AG20443 (cell line): ENCODE measurements around the gene PCBD2.
A peak's percentile ranks its signal among the peaks of the same experiment; 100 is the strongest.
"Not testable (repeated sequence)": the region's sequence is repeated elsewhere in the genome, so short reads cannot be mapped to it uniquely, and the experiment has no call there.

Source experiments
- DNase-seq: peaks from one replicate; pipeline ENCODE4 v3.0.0; 2012; ENCODE audit warnings: low spot score, mixed read lengths

Gene PCBD2

DNA sequence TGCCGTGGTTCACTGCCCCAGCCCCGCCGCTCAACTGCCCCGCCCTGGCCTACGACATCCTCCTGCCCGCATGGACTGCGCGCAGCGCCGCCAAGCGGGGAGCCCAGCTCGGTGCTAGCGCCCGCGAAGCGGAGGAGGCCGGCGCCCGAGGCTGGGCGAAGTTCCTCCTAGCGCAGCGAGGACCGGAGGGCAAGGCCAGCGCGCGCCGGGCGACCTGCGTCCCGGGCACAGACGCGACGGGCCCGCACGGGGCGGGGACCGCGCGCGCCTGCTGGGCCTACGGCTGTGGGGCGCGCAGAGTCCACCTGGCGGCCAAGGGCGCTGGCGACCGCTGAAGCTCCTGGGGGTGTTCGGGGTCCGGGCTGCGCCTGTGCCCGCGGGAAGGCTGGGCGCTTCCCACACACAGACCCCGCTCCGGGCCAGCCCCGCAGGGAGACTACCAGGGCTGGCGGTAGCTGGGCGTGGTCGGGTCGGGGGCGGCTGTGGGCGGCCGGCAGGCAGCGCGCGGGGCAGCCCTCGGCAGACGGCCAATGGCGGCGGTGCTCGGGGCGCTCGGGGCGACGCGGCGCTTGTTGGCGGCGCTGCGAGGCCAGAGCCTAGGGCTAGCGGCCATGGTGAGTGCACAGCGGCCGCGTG is at the start of gene PCBD2:
PCBD2 (plus strand) TSS at position 522 of the 636 bp plus-strand sequence; CDS start at position 531, 9 bp downstream.
- peak; percentile 97 for DNase-seq

- DNase-seq = not testable (repeated sequence)
These were observed 48.5 kb upstream of the PCBD2 start for GRCh38 chr5:134856465-134856864.

- no peak for DNase-seq
These were observed 47.5 kb upstream of the PCBD2 start for GRCh38 chr5:134857401-134857800.

GRCh38 chr5:134864707-134865106 is 40.2 kb upstream of the PCBD2 start:
- DNase-seq = no peak

GRCh38 chr5:134873494-134873893 is 31.4 kb upstream of the PCBD2 start:
- DNase-seq = no peak

DNA sequence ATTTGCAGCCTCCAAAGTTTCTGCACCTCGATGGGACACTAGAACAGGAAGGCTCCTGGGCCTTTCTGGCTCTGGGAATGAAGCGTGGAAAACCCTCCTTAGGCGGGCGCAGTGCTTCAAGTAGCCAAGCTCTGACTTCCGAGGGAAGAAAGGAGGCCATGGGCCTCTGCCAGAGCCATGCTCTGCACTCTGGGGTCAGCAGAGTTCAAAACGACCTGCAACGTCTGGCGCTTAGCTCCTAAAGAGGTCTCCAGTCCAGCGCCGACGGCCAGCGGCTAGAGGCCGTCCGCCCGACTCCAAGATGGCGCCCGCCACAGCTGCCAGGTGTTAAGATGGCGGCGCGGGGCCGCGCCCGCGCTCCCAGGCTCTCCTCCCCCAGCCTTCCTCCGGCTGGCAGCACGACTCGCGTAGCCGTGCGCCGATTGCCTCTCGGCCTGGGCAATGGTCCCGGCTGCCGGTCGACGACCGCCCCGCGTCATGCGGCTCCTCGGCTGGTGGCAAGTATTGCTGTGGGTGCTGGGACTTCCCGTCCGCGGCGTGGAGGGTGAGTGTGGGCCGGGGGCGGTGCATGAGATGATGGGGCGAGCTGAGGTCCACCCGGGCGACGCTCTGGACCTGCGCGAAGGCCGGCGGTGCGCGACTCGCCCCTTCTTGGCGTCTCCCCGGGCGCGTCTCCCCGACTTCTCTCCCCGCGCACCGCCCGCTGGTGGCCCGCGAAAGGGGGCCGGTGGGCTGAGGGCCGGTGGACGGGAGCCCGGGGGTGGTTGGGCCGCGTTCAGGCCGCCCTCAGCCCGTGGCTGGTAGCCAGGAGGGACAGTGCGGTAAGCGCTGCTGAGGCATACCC is 30.7 kb upstream of the PCBD2 start, which contains the start of gene TXNDC15:
TXNDC15 (plus strand) TSS at position 385 of the 844 bp plus-strand sequence; CDS start at position 442, 57 bp downstream.
- DNase-seq = peak; percentile 95

DNA sequence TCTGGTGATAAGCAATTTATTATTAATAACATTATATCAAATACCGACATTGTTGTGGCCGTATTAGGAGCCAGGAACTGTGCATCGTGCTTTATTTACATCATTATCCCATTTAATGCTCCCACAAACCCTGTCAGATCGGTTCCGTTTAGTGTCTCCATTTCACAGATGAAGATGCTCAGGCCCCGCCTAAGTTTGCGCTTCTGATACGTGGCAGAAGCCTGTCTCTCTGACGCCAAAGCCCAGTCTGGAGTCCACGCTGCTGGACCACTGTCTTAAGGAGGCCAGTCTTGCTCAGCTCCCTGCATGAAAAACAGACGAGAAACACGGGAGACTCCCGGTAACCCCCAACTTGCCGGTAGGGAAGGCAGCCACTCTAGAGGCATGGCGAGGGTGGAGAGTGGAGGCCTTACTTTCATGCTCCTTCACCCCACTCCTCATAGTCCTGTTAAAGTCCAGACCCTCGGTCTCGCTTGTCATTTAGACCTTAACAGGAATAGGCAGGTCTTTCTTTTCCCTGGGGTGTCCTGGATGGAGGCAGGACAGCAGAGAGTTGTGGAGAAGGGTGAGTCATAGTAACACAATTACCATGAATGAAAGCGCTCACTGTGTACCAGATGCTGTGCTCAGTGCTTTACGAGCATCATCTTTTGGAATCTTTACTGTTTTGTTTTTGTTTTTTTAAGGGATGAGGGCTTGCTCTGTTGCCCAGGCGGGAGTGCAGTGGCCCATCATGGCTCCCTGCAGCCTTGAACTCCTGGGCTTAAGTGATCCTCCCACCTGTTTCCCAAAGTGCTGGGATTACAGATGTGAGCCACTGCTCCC is 29.9 kb upstream of the PCBD2 start:
- DNase-seq = peak; percentile 82

- DNase-seq = no peak
These were observed 27.8 kb upstream of the PCBD2 start for GRCh38 chr5:134877159-134877558.

GRCh38 chr5:134878403-134878802 is 26.5 kb upstream of the PCBD2 start:
- no peak for DNase-seq

DNA sequence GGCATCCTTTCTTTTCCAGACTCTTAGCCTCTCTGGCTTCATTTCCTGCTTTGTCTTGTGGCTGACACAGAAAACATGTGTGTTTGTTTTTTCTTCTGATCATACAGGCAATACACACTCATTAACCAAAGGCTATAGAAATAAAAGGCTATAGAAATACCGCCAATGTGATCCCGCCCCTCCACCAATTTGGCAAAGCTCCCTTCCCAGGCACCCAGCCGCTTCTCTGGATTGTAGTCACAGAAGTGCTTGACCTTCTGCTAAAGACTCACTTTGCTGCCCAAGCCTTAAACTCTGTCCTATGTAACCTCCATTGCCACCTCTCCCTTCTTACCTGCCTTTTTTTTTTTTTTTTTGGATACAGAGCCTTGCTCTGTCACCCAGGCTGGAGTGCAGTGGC is 25.5 kb upstream of the PCBD2 start:
- DNase-seq = no peak

DNA sequence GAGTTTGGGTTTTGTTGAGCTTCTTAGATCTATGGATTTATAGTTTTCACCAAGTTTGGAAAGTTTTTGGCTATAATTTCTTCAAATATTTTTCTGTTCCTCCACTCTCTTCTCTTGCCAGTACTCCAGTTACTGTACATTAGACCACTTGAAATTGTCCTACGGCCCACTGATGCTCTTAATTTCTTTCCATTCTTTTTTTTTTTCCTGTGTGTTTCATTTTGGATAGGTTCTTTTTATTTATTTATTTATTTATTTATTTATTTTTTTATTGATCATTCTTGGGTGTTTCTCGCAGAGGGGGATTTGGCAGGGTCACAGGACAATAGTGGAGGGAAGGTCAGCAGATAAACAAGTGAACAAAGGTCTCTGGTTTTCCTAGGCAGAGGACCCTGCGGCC is 24.0 kb upstream of the PCBD2 start:
- not testable (repeated sequence) for DNase-seq

- not testable (repeated sequence) for DNase-seq
These were observed 23.2 kb upstream of the PCBD2 start for GRCh38 chr5:134881711-134882110.

GRCh38 chr5:134887593-134888159 is 17.3 kb upstream of the PCBD2 start:
- no peak for DNase-seq

DNA sequence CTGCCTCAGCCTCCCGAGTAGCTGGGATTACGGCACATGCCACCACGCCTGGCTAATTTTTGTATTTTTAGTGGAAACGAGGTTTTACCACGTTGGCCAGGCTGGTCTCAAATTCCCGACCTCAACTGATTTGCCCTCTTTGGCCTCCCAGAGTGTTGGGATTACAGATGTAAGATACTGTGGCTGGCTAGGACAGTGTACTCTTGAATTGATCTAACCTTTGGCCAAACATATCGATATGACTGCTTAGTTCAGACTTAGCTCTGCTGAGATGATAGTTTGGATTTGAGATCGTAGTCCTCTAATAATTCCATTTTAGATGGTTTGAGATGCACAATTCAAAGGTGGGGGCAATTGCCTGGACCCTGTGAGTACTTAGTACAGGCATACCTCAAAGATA is 15.6 kb upstream of the PCBD2 start:
- no peak for DNase-seq

DNA sequence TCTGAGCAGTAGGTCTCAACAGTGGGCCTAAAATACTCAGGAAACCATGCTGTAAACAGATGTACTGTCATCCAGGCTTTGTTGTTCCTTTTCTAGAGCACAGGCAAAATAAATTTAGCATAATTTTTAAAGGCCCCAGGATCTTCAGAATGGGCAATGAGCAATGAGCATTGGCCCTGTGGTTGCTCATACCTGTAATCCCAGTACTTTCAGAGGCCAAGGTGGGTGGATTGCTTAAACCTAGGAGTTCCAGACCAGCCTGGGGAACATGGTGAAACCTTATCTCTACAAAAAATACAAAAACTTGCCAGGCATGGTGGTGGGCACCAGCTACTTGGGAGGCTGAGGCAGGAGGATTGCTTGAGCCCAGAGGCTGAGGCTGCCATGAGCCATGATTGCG is 13.5 kb upstream of the PCBD2 start:
- no peak for DNase-seq

DNA sequence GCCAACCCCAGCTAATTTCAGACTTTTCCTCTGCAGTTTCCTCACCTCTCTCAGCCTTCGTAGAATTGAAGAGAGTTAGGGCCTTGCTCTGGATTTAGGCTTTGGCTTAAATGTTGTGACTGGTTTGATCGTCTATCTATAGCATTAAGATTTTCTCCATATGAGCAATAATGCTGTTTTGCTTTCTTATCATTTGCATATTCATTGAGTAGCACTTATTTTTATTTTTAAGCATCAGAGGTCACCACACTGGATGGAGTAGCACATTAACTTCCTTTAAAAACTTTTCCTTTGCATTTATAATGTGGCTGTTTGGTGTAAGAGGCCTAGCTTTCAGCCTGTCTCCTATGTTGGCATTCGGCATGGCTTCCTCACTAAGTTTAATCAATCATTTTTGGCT is 12.6 kb upstream of the PCBD2 start:
- DNase-seq = no peak

- DNase-seq = no peak
These were observed 12.0 kb upstream of the PCBD2 start for GRCh38 chr5:134892926-134893325.

DNA sequence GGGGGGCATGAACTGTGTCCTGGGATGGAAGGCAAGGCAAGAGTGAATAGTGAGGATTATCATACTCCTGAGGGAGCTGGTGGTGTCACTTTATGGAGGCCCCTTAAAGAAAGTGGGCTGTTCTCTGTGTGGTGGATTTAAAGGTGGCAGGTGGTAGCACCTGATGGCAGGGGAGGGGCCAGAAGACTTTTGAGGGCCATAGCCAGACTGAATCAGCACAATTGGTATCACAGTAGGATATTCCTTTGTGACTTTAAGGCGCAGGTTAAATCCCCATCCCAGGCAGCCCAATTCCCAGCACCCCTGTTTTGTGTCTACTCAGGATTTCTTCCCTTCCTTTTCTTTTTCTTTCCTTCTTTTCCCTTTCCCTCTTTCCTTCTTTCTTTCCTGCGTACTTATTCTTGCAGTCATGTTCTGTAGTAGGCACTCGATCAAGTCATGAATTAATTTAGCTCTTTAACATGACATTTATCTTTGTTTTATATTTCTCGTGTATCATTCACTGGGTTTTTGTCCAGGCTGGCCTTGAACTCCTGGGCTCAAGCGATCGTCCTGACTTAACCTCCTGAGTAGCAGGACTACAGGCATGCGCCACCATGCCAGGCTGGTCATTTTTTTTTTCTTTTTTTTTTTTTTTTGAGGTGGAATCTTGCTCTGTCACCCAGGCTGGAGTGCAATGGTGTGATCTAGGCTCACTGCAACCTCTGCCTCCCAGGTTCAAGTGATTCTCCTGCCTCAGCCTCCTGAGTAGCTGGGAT is 11.0 kb upstream of the PCBD2 start:
- no peak for DNase-seq

GRCh38 chr5:134902071-134902801 is 2.7 kb upstream of the PCBD2 start:
- DNase-seq = no peak

DNA sequence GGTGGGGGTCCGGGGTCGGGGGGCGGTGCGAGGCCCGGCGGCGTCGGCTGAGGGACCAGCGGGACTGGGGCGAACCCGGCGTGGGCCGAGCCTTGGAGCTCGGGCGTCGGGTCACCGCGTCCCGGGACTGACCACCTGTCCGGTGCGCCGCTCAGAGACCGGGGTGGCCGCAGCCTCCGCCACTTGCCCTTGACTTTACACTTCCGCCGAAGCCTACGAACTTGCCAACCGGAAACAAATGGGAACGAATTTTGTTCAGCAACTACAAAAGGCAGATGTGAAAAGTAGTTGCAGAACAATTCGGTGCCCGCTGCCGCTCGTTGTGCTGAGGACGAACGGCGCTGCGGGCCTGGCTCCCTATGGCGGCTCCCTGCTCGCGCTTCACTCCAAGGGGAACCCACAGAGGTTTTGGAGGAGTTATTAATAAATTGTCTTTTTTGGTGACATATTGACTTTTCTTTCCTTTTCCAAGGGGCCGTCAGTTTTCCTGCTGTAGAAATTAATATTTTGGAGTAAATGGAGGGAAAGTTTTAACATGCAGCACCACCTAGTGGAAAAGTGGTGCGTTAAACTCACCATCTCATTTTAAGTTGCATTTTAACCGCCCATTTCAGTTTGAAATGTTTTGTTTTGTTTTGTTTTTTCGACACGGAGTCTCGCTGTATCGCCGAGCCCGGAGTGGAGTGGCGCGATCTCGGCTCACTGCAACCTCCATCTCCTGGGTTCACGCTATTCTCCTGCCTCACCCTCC is 490 bp downstream of the PCBD2 start:
- DNase-seq = peak; percentile 59
